ENCODE results near the gene SMURF2.

Gene SMURF2

DNA sequence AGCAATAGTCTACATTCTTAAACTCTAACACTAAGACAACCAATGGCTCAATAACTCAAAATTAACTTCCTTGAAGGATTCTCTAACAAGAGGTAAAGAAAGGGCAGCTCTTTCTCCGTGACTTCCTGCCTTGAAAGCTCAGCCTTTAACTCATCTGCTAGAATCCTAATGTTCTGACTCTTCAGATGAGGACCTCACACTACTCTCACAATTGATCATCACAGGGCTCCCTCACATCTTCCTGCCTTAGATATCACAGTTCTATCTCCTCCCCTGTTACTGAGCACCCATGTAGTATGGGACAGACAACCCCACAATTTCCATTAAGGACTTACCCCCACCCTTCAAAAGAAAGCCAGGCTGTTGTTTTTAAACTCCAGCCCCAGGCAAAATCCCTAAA, 33.5 kb downstream of the SMURF2 start:
- no peak for DNase-seq (ENCODE audit: low read depth)
- H3K4me3 ChIP-seq (ENCODE audit: control insufficient read depth, low read depth, low read length) = no peak overlapping the region
- TF ChIP-seq, protein P1, sequence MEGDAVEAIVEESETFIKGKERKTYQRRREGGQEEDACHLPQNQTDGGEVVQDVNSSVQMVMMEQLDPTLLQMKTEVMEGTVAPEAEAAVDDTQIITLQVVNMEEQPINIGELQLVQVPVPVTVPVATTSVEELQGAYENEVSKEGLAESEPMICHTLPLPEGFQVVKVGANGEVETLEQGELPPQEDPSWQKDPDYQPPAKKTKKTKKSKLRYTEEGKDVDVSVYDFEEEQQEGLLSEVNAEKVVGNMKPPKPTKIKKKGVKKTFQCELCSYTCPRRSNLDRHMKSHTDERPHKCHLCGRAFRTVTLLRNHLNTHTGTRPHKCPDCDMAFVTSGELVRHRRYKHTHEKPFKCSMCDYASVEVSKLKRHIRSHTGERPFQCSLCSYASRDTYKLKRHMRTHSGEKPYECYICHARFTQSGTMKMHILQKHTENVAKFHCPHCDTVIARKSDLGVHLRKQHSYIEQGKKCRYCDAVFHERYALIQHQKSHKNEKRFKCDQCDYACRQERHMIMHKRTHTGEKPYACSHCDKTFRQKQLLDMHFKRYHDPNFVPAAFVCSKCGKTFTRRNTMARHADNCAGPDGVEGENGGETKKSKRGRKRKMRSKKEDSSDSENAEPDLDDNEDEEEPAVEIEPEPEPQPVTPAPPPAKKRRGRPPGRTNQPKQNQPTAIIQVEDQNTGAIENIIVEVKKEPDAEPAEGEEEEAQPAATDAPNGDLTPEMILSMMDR (IDR thresholded peaks at IDR 0.05; ENCODE audit: control insufficient read depth, insufficient read depth, low read depth, low read length, missing control alignments) = no peak

DNA sequence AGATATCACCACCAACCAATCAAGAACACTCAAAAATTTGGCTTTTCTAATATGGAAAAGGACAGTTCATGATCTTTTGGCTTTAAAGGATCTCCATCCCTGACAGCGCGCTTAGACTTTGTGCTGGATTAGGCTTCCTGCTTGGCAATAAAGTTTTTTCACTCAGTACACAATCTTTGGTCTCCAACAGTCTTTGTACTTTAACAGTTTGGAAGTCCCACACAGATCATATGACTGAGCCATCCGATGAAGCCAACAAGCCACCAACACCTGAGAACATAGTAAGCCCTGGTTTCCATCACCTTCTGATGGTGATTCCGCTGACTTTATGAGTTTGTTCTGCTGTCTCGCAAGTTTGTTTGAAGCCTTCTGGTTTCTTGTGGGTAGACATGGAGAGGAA, 34.3 kb downstream of the SMURF2 start:
- H3K4me3 ChIP-seq (ENCODE audit: control insufficient read depth, low read depth, low read length) = no peak overlapping the region
- DNase-seq (ENCODE audit: low read depth) = no peak
- TF ChIP-seq, protein P1 (IDR thresholded peaks at IDR 0.05; ENCODE audit: control insufficient read depth, insufficient read depth, low read depth, low read length, missing control alignments) = no peak

GRCh38 chr17:64626827-64627226, 35.3 kb downstream of the SMURF2 start:
- no peak for DNase-seq (ENCODE audit: low read depth)
- H3K4me3 ChIP-seq (ENCODE audit: control insufficient read depth, low read depth, low read length) = no peak overlapping the region
- TF ChIP-seq, protein P1 (IDR thresholded peaks at IDR 0.05; ENCODE audit: control insufficient read depth, insufficient read depth, low read depth, low read length, missing control alignments) = no peak

- DNase-seq (ENCODE audit: low read depth) = no peak
- TF ChIP-seq, protein P1 (IDR thresholded peaks at IDR 0.05; ENCODE audit: control insufficient read depth, insufficient read depth, low read depth, low read length, missing control alignments) = no peak
- no peak overlapping the region for H3K4me3 ChIP-seq (ENCODE audit: control insufficient read depth, low read depth, low read length)
These were observed 36.6 kb downstream of the SMURF2 start for GRCh38 chr17:64625541-64625940.

GRCh38 chr17:64622931-64623654, 39.0 kb downstream of the SMURF2 start:
- peak; percentile 42 for DNase-seq (ENCODE audit: low read depth)
- H3K4me3 ChIP-seq (ENCODE audit: control insufficient read depth, low read depth, low read length) = no peak overlapping the region
- TF ChIP-seq, protein P1 (IDR thresholded peaks at IDR 0.05; ENCODE audit: control insufficient read depth, insufficient read depth, low read depth, low read length, missing control alignments) = no peak

DNA sequence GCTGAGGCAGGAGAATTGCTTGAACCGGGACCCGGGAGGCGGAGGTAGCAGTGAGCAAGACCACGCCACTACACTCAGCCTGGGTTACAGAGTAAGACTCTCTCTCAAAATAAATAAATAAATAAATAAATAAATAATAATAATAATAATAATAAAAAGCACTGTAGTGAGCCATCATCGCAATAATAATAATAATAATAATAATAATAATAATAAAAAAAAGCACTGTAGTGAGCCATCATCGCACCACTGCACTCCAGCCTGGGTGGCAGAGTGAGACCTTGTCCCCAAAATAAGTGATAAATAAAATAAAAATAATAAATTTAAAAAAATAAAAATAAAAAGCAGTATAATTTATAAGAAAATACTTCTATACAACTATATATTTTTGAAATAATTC, 40.3 kb downstream of the SMURF2 start:
- TF ChIP-seq, protein P1 (IDR thresholded peaks at IDR 0.05; ENCODE audit: control insufficient read depth, insufficient read depth, low read depth, low read length, missing control alignments) = no peak
- H3K4me3 ChIP-seq (ENCODE audit: control insufficient read depth, low read depth, low read length) = no peak overlapping the region
- DNase-seq (ENCODE audit: low read depth) = no peak
